ENCODE measurements around the gene ADAM15.

ADAM15 gene

GRCh38 chr1:155026588-155026987, 24.5 kb upstream of the ADAM15 start:
- in situ Hi-C loops (cut with HindIII; ENCODE audit: low pct_ligation_motif_present, low pct_unique_long_range_greater_than_20kb, low sequenced_read_pairs), result no loop called here
- peak; percentile 46 for DNase-seq

GRCh38 chr1:155029513-155030242, 21.4 kb upstream of the ADAM15 start:
- in situ Hi-C loops (cut with HindIII; ENCODE audit: low pct_ligation_motif_present, low pct_unique_long_range_greater_than_20kb, low sequenced_read_pairs), result no loop called here

GRCh38 chr1:155030243-155030795, 20.8 kb upstream of the ADAM15 start:
- no peak for DNase-seq
- in situ Hi-C loops (cut with HindIII; ENCODE audit: low pct_ligation_motif_present, low pct_unique_long_range_greater_than_20kb, low sequenced_read_pairs), result no loop called here

More at GRCh38 chr1:155029513-155030242, 21.4 kb upstream of the ADAM15 start:
- no peak for DNase-seq

- no peak for DNase-seq
- in situ Hi-C loops (cut with HindIII; ENCODE audit: low pct_ligation_motif_present, low pct_unique_long_range_greater_than_20kb, low sequenced_read_pairs), result no loop called here
These were observed 20.2 kb upstream of the ADAM15 start for GRCh38 chr1:155030899-155031298.

- no peak for DNase-seq
- in situ Hi-C loops (cut with HindIII; ENCODE audit: low pct_ligation_motif_present, low pct_unique_long_range_greater_than_20kb, low sequenced_read_pairs), result no loop called here
These were observed 18.2 kb upstream of the ADAM15 start for GRCh38 chr1:155032886-155033285.

GRCh38 chr1:155033524-155033923, 17.6 kb upstream of the ADAM15 start, which contains the start of the genes DCST1 and DCST2:
TSS of gene DCST1 (plus strand) at chr1:155033824. CDS start at chr1:155034037, 213 bp downstream.
TSS of gene DCST2 (minus strand) at chr1:155033781. CDS start at chr1:155033701, 80 bp downstream.
- no peak for DNase-seq
- in situ Hi-C loops (cut with HindIII; ENCODE audit: low pct_ligation_motif_present, low pct_unique_long_range_greater_than_20kb, low sequenced_read_pairs), result no loop called here

GRCh38 chr1:155034318-155035208, 16.6 kb upstream of the ADAM15 start:
- in situ Hi-C loops (cut with HindIII; ENCODE audit: low pct_ligation_motif_present, low pct_unique_long_range_greater_than_20kb, low sequenced_read_pairs), result no loop called here
- no peak for DNase-seq

GRCh38 chr1:155035936-155036335, 15.2 kb upstream of the ADAM15 start:
- DNase-seq, result no peak
- in situ Hi-C loops (cut with HindIII; ENCODE audit: low pct_ligation_motif_present, low pct_unique_long_range_greater_than_20kb, low sequenced_read_pairs), result no loop called here

- in situ Hi-C loops (cut with HindIII; ENCODE audit: low pct_ligation_motif_present, low pct_unique_long_range_greater_than_20kb, low sequenced_read_pairs), result no loop called here
- DNase-seq, result no peak
These were observed 14.1 kb upstream of the ADAM15 start for GRCh38 chr1:155037043-155037442.

- in situ Hi-C loops (cut with HindIII; ENCODE audit: low pct_ligation_motif_present, low pct_unique_long_range_greater_than_20kb, low sequenced_read_pairs), result no loop called here
- DNase-seq, result no peak
These were observed 13.2 kb upstream of the ADAM15 start for GRCh38 chr1:155037851-155038441.

- in situ Hi-C loops (cut with HindIII; ENCODE audit: low pct_ligation_motif_present, low pct_unique_long_range_greater_than_20kb, low sequenced_read_pairs), result no loop called here
- no peak for DNase-seq
These were observed 12.4 kb upstream of the ADAM15 start for GRCh38 chr1:155038602-155039307.

GRCh38 chr1:155039308-155039669, 11.8 kb upstream of the ADAM15 start:
- in situ Hi-C loops (cut with HindIII; ENCODE audit: low pct_ligation_motif_present, low pct_unique_long_range_greater_than_20kb, low sequenced_read_pairs), result no loop called here
- DNase-seq, result no peak

- in situ Hi-C loops (cut with HindIII; ENCODE audit: low pct_ligation_motif_present, low pct_unique_long_range_greater_than_20kb, low sequenced_read_pairs), result no loop called here
- DNase-seq, result no peak
These were observed 10.6 kb upstream of the ADAM15 start for GRCh38 chr1:155040358-155041093.

- in situ Hi-C loops (cut with HindIII; ENCODE audit: low pct_ligation_motif_present, low pct_unique_long_range_greater_than_20kb, low sequenced_read_pairs), result no loop called here
- no peak for DNase-seq
These were observed 8.3 kb upstream of the ADAM15 start for GRCh38 chr1:155042789-155043188.

GRCh38 chr1:155043301-155043702, 7.8 kb upstream of the ADAM15 start:
- in situ Hi-C loops (cut with HindIII; ENCODE audit: low pct_ligation_motif_present, low pct_unique_long_range_greater_than_20kb, low sequenced_read_pairs), result no loop called here

GRCh38 chr1:155043793-155044192, 7.3 kb upstream of the ADAM15 start:
- DNase-seq, result no peak
- in situ Hi-C loops (cut with HindIII; ENCODE audit: low pct_ligation_motif_present, low pct_unique_long_range_greater_than_20kb, low sequenced_read_pairs), result no loop called here

More at GRCh38 chr1:155043301-155043702, 7.8 kb upstream of the ADAM15 start:
- DNase-seq, result no peak

- DNase-seq, result no peak
- in situ Hi-C loops (cut with HindIII; ENCODE audit: low pct_ligation_motif_present, low pct_unique_long_range_greater_than_20kb, low sequenced_read_pairs), result no loop called here
These were observed 6.8 kb upstream of the ADAM15 start for GRCh38 chr1:155044365-155044764.

Data from ACHN (cell line).